DMS 273 treated with DMSO at 0.1 percent for 48 hours (cell line): Measurements from ENCODE around the gene ULK3.

ENCODE experiments used
- DNase-seq: peaks from one replicate; lab custom pipeline; 2025; lab: John Stamatoyannopoulos, UW

The ULK3 gene

GRCh38 chr15:74822233-74822632 is 20.7 kb downstream of the ULK3 start:
- no peak for DNase-seq

- DNase-seq, result no peak
These were observed 21.2 kb downstream of the ULK3 start for GRCh38 chr15:74821790-74822158.

- DNase-seq, result peak; percentile 29
These were observed 21.7 kb downstream of the ULK3 start for GRCh38 chr15:74821091-74821789.

GRCh38 chr15:74820056-74820455 is 22.9 kb downstream of the ULK3 start:
- DNase-seq, result no peak

GRCh38 chr15:74817370-74817737 is 25.6 kb downstream of the ULK3 start:
- DNase-seq, result no peak

- no peak for DNase-seq
These were observed 26.2 kb downstream of the ULK3 start for GRCh38 chr15:74816624-74817369.

- DNase-seq, result no peak
These were observed 27.0 kb downstream of the ULK3 start for GRCh38 chr15:74815961-74816360.

- peak; percentile 10 for DNase-seq
These were observed 27.6 kb downstream of the ULK3 start for GRCh38 chr15:74815121-74815934.

GRCh38 chr15:74812533-74812932 is 30.4 kb downstream of the ULK3 start, which contains the start of gene LMAN1L:
LMAN1L (plus strand) TSS chr15:74812835; CDS start chr15:74812855, 20 bp downstream.
- no peak for DNase-seq

GRCh38 chr15:74809956-74810355 is 33.0 kb downstream of the ULK3 start:
- DNase-seq, result no peak

- DNase-seq, result no peak
These were observed 33.7 kb downstream of the ULK3 start for GRCh38 chr15:74809242-74809641.

GRCh38 chr15:74808840-74809229 is 34.1 kb downstream of the ULK3 start:
- DNase-seq, result no peak

GRCh38 chr15:74808078-74808839 is 34.7 kb downstream of the ULK3 start:
- DNase-seq, result no peak

- DNase-seq, result no peak
These were observed 35.7 kb downstream of the ULK3 start for GRCh38 chr15:74807282-74807681.

GRCh38 chr15:74804935-74805334 is 38.0 kb downstream of the ULK3 start:
- DNase-seq, result no peak

- DNase-seq, result no peak
These were observed 40.0 kb downstream of the ULK3 start for GRCh38 chr15:74802862-74803447.

GRCh38 chr15:74802290-74802689 is 40.7 kb downstream of the ULK3 start:
- DNase-seq, result no peak

- DNase-seq, result no peak
These were observed 41.5 kb downstream of the ULK3 start for GRCh38 chr15:74801311-74801997.

- no peak for DNase-seq
These were observed 42.3 kb downstream of the ULK3 start for GRCh38 chr15:74800559-74801094.

- DNase-seq, result peak; percentile 11
These were observed 42.9 kb downstream of the ULK3 start for GRCh38 chr15:74799856-74800558.
